ENCODE measurements around the gene LNX2. TPM values are rescaled to one million over a fixed set of nuclear protein-coding genes. Genes with fewer than 3 reads are reported as not detected.

LNX2 gene
- total RNA-seq, 1 donor from 2014 or later = 29.2 TPM

- Histone ChIP-seq H3K36me3 (ENCODE audit: control insufficient read depth, insufficient read depth, low read length) (no peaks in the 10 kb centered on the region), H3K27me3 (ENCODE audit: control insufficient read depth, insufficient read depth, low read length) (no peaks in the 10 kb centered on the region), H3K4me3 (ENCODE audit: low read depth, low read length) (no peak overlapping the region)
- TF ChIP-seq, protein P1, sequence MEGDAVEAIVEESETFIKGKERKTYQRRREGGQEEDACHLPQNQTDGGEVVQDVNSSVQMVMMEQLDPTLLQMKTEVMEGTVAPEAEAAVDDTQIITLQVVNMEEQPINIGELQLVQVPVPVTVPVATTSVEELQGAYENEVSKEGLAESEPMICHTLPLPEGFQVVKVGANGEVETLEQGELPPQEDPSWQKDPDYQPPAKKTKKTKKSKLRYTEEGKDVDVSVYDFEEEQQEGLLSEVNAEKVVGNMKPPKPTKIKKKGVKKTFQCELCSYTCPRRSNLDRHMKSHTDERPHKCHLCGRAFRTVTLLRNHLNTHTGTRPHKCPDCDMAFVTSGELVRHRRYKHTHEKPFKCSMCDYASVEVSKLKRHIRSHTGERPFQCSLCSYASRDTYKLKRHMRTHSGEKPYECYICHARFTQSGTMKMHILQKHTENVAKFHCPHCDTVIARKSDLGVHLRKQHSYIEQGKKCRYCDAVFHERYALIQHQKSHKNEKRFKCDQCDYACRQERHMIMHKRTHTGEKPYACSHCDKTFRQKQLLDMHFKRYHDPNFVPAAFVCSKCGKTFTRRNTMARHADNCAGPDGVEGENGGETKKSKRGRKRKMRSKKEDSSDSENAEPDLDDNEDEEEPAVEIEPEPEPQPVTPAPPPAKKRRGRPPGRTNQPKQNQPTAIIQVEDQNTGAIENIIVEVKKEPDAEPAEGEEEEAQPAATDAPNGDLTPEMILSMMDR (IDR thresholded peaks at IDR 0.05; ENCODE audit: insufficient read depth, low read length, severe bottlenecking) = no peak
- DNase-seq (ENCODE audit: low read depth) (no peak), FAIRE-seq (no peak)
Measured at GRCh38 chr13:27637289-27637626, 16.9 kb upstream of the LNX2 start.

- no peak for FAIRE-seq
- TF ChIP-seq, protein P1 (IDR thresholded peaks at IDR 0.05; ENCODE audit: insufficient read depth, low read length, severe bottlenecking) = no peak
- Histone ChIP-seq H3K27me3 (ENCODE audit: control insufficient read depth, insufficient read depth, low read length) (no peaks in the 10 kb centered on the region), H3K36me3 (ENCODE audit: control insufficient read depth, insufficient read depth, low read length) (no peaks in the 10 kb centered on the region), H3K4me3 (ENCODE audit: low read depth, low read length) (no peak overlapping the region)
- DNase-seq (ENCODE audit: low read depth) = no peak
Measured at GRCh38 chr13:27636589-27637288, 16.4 kb upstream of the LNX2 start.

- FAIRE-seq (no peak), DNase-seq (ENCODE audit: low read depth) (peak; percentile 17)
- TF ChIP-seq, protein P1 (IDR thresholded peaks at IDR 0.05; ENCODE audit: insufficient read depth, low read length, severe bottlenecking) = no peak
- Histone ChIP-seq H3K36me3 (ENCODE audit: control insufficient read depth, insufficient read depth, low read length) (no peaks in the 10 kb centered on the region), H3K4me3 (ENCODE audit: low read depth, low read length) (no peak overlapping the region), H3K27me3 (ENCODE audit: control insufficient read depth, insufficient read depth, low read length) (no peaks in the 10 kb centered on the region)
Measured at GRCh38 chr13:27635266-27635665, 14.9 kb upstream of the LNX2 start.

GRCh38 chr13:27634791-27635190 lies 14.5 kb upstream of the LNX2 start:
- Histone ChIP-seq H3K27me3 (ENCODE audit: control insufficient read depth, insufficient read depth, low read length) (no peaks in the 10 kb centered on the region), H3K36me3 (ENCODE audit: control insufficient read depth, insufficient read depth, low read length) (no peaks in the 10 kb centered on the region), H3K4me3 (ENCODE audit: low read depth, low read length) (no peak overlapping the region)
- TF ChIP-seq, protein P1 (IDR thresholded peaks at IDR 0.05; ENCODE audit: insufficient read depth, low read length, severe bottlenecking) = no peak
- DNase-seq (ENCODE audit: low read depth) = no peak
- no peak for FAIRE-seq

DNA sequence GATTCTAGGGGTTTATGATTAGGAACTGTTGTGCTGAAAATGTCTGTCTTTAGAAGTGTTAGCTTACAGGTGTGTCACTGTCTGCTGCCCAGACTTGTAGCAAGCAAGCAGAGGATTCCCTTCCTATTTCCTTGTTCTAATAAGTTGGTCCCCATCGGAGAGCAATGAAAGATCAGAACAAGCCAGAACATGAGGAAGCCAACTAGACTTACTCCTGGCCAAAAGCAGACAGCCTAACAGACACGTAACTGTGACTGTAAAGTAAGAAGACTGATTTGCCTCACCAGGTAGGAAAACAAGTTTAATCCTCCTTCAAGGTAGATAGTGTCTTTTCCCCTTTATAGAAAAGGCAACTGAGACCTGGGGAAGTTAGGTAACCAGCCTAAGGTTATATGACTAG lies 13.9 kb upstream of the LNX2 start:
- DNase-seq (ENCODE audit: low read depth) (peak; percentile 100), FAIRE-seq (peak; percentile 100)
- no peaks in the 10 kb centered on the region for H3K27me3 ChIP-seq (ENCODE audit: control insufficient read depth, insufficient read depth, low read length)
- no peak overlapping the region for H3K4me3 ChIP-seq (ENCODE audit: low read depth, low read length)
- H3K36me3 ChIP-seq (ENCODE audit: control insufficient read depth, insufficient read depth, low read length) = no peaks in the 10 kb centered on the region
- TF ChIP-seq, protein P1 (IDR thresholded peaks at IDR 0.05; ENCODE audit: insufficient read depth, low read length, severe bottlenecking) = no peak

DNA sequence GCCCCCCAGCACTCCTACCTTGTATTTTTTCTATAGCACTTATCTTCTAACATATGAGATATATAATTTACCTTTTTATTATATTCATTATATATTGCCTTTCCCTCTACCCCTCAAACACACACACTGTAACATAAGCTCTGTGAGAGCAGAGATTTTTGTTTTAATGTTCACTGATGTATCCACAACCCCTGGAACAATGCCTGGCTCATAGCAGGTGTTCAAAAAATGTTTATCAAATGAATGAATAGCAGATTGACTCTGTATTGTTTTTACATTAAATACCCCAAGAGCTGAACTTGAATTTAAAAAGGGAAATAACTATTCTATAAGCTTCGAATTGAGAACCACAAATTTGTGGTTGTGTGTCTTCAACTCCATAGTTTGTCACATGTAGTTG lies 12.3 kb upstream of the LNX2 start:
- Histone ChIP-seq H3K36me3 (ENCODE audit: control insufficient read depth, insufficient read depth, low read length) (no peaks in the 10 kb centered on the region), H3K27me3 (ENCODE audit: control insufficient read depth, insufficient read depth, low read length) (no peaks in the 10 kb centered on the region), H3K4me3 (ENCODE audit: low read depth, low read length) (no peak overlapping the region)
- FAIRE-seq (no peak), DNase-seq (ENCODE audit: low read depth) (no peak)
- TF ChIP-seq, protein P1 (IDR thresholded peaks at IDR 0.05; ENCODE audit: insufficient read depth, low read length, severe bottlenecking) = no peak
